ENCODE data around the gene SLC35C1. TPM values are rescaled to one million over a fixed set of nuclear protein-coding genes. Genes with fewer than 3 reads are reported as not detected.
"Not testable (repeated sequence)": the region's sequence is repeated elsewhere in the genome, so short reads cannot be mapped to it uniquely, and the experiment has no call there.

Gene SLC35C1
- total RNA-seq, 4 donors from 2014 or later = 24.8 to 68.8 (median 62.0) TPM

DNA sequence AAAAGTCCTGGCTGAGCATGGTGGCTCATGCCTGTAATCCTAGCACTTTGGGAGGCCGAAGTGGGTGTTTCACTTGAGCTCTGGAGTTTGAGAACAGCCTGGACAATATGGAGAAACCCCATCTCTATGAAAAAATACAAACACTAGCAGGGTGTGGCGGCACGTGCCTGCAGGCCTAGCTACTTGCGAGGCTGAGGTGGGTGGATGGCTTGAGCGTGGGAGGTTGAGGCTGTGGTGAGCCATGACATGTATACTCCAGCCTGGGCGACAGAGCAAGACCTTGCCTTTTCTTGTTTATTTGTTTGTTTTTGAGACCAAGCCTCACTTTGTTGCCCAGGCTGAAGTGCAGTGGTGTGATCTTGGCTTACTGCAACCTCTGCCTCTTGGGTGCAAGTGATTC, 34.3 kb downstream of the SLC35C1 start:
- DNase-seq = no peak
- no peaks in the 10 kb centered on the region for H3K4me1 ChIP-seq
- no peaks in the 10 kb centered on the region for H3K27me3 ChIP-seq
- no peak overlapping the region for H3K4me3 ChIP-seq
- H3K9me3 ChIP-seq = no peaks in the 10 kb centered on the region
- no peaks in the 10 kb centered on the region for H3K36me3 ChIP-seq
- TF ChIP-seq, protein P1, sequence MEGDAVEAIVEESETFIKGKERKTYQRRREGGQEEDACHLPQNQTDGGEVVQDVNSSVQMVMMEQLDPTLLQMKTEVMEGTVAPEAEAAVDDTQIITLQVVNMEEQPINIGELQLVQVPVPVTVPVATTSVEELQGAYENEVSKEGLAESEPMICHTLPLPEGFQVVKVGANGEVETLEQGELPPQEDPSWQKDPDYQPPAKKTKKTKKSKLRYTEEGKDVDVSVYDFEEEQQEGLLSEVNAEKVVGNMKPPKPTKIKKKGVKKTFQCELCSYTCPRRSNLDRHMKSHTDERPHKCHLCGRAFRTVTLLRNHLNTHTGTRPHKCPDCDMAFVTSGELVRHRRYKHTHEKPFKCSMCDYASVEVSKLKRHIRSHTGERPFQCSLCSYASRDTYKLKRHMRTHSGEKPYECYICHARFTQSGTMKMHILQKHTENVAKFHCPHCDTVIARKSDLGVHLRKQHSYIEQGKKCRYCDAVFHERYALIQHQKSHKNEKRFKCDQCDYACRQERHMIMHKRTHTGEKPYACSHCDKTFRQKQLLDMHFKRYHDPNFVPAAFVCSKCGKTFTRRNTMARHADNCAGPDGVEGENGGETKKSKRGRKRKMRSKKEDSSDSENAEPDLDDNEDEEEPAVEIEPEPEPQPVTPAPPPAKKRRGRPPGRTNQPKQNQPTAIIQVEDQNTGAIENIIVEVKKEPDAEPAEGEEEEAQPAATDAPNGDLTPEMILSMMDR (IDR thresholded peaks at IDR 0.05) = no peak
- no peak for TF ChIP-seq POLR2A (IDR thresholded peaks at IDR 0.05)
- no peak overlapping the region for H3K27ac ChIP-seq

GRCh38 chr11:45840251-45840650, 35.3 kb downstream of the SLC35C1 start:
- not testable (repeated sequence) for DNase-seq, H3K27me3 ChIP-seq, H3K4me3 ChIP-seq, H3K4me1 ChIP-seq, H3K27ac ChIP-seq, H3K36me3 ChIP-seq, H3K9me3 ChIP-seq

- Histone ChIP-seq H3K4me1 (peaks cover 0 to 7% (median 5%) of the 10 kb centered on the region in 4 donors), H3K36me3 (no peaks in the 10 kb centered on the region), H3K27ac (peak overlapping the region in 3 of 4 donors; percentile 71 to 91 (median 89)), H3K9me3 (no peaks in the 10 kb centered on the region), H3K4me3 (peak overlapping the region in 2 of 4 donors; percentile 33), H3K27me3 (no peaks in the 10 kb centered on the region)
- TF ChIP-seq POLR2A (IDR thresholded peaks at IDR 0.05) = peak in 1 of 2 donors; percentile 12
- TF ChIP-seq, protein P1 (IDR thresholded peaks at IDR 0.05) = peak; percentile 93 to 96 (median 95)
- DNase-seq = peak; percentile 90 to 96 (median 92)
Observed at GRCh38 chr11:45843158-45843924, 38.4 kb downstream of the SLC35C1 start.

DNA sequence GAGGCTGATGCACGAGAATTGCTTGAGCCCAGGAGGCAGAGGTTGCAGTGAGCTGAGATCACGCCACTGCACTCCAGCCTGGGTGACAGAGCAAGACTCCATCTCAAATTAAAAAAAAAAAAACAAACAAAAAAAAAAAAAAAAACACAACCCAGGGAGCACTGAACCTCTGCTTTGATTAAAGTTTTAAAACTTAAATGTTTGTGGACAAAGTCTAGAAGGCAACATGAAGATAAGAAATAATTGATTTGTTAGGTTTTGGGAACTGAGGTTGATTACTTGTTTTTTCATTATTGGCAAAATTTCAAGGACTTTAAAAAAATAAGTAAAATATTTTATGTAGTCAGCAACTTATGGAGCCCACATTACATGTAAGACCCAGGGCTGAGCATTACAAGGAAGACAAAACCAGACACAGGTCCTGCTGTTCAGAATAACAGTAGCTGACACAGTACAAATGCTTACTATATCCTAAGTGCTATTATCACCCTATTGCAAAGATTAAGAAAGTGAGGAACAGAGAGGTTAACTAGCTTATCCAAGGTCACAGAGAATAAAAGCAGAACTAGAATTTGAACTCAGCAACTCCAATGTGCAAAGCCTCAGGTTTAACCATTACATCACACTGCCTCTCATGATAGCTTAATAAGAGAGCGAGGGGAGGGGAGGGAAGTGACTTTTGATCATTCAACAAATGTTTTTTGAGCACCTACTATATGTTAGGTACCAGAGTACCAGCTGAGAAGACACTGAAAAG, 40.1 kb downstream of the SLC35C1 start:
- H3K27ac ChIP-seq = no peak overlapping the region
- H3K9me3 ChIP-seq = no peaks in the 10 kb centered on the region
- no peaks in the 10 kb centered on the region for H3K27me3 ChIP-seq
- H3K36me3 ChIP-seq = no peaks in the 10 kb centered on the region
- H3K4me1 ChIP-seq = peaks cover 0 to 20% (median 10%) of the 10 kb centered on the region in 4 donors
- no peak overlapping the region for H3K4me3 ChIP-seq
- DNase-seq = no peak
- TF ChIP-seq POLR2A (IDR thresholded peaks at IDR 0.05) = no peak
- TF ChIP-seq, protein P1 (IDR thresholded peaks at IDR 0.05) = no peak

GRCh38 chr11:45846174-45846675, 41.3 kb downstream of the SLC35C1 start:
- DNase-seq = no peak
- H3K9me3 ChIP-seq = no peaks in the 10 kb centered on the region
- no peak overlapping the region for H3K4me3 ChIP-seq
- peaks cover 0 to 23% (median 10%) of the 10 kb centered on the region in 4 donors for H3K4me1 ChIP-seq
- H3K27ac ChIP-seq = peak overlapping the region; percentile 90 to 97 (median 94)
- TF ChIP-seq POLR2A (IDR thresholded peaks at IDR 0.05) = no peak
- H3K27me3 ChIP-seq = no peaks in the 10 kb centered on the region
- H3K36me3 ChIP-seq = no peaks in the 10 kb centered on the region

- Histone ChIP-seq H3K4me1 (peaks cover 0 to 30% (median 11%) of the 10 kb centered on the region in 4 donors), H3K27me3 (no peaks in the 10 kb centered on the region), H3K4me3 (peak within 1 kb of the TSS; percentile 66 to 98 (median 80)), H3K9me3 (no peaks in the 10 kb centered on the region), H3K36me3 (no peaks in the 10 kb centered on the region), H3K27ac (peak within 1 kb of the TSS; percentile 90 to 97 (median 94))
- TF ChIP-seq, protein P1 (IDR thresholded peaks at IDR 0.05) = peak in 1 of 6 experiments; percentile 17
- TF ChIP-seq POLR2A (IDR thresholded peaks at IDR 0.05) = peak; percentile 97 to 98
- DNase-seq = peak; percentile 99 to 100 (median 100)
Observed at GRCh38 chr11:45846974-45847910, 42.3 kb downstream of the SLC35C1 start, which contains the start of gene CRY2. Gene CRY2 (plus strand): TSS chr11:45847475. CDS start chr11:45847491, 16 bp downstream.
